Choroid plexus epithelial cell (primary cell): ENCODE measurements around the gene LPAR1.

Experiments used
- DNase-seq: peaks from one replicate; pipeline ENCODE4 v3.0.0-alpha.2; 2010; ENCODE audit warnings: low read depth
- H3K4me3 ChIP-seq: 2 replicates; pipeline ENCODE4 v1.5.1; 2011; ENCODE audit warnings: low read depth, mild to moderate bottlenecking, control low read depth, low read length, moderate library complexity
- TF ChIP-seq, protein P1 (sequence below): conservative IDR thresholded peaks from 2 replicates; pipeline ENCODE4 v1.5.1; 2011; ENCODE audit warnings: low read depth, mild to moderate bottlenecking, control low read depth, inconsistent platforms, low read length, moderate library complexity

Gene LPAR1

DNA sequence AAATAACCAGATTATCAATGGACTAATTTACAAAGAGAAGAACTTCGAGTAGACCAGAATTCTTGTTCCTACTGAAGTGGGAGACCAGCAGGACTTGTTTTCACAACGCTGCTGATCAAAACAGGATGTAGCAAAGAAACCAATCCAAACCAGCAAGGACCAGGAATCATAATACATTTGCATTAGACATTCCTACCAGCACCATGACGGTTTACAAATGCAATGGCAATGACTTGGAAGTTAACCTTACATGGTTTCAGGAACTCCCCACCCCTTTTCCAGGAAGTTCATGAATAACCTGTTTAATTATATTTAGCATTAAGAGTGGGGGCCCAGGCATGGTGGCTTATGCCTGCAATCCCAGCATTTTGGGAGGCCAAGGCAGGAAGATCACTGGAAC lies 100.0 kb downstream of the LPAR1 start:
- no peak overlapping the region for H3K4me3 ChIP-seq
- TF ChIP-seq, protein P1, sequence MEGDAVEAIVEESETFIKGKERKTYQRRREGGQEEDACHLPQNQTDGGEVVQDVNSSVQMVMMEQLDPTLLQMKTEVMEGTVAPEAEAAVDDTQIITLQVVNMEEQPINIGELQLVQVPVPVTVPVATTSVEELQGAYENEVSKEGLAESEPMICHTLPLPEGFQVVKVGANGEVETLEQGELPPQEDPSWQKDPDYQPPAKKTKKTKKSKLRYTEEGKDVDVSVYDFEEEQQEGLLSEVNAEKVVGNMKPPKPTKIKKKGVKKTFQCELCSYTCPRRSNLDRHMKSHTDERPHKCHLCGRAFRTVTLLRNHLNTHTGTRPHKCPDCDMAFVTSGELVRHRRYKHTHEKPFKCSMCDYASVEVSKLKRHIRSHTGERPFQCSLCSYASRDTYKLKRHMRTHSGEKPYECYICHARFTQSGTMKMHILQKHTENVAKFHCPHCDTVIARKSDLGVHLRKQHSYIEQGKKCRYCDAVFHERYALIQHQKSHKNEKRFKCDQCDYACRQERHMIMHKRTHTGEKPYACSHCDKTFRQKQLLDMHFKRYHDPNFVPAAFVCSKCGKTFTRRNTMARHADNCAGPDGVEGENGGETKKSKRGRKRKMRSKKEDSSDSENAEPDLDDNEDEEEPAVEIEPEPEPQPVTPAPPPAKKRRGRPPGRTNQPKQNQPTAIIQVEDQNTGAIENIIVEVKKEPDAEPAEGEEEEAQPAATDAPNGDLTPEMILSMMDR: no peak
- no peak for DNase-seq

GRCh38 chr9:110936719-110937452 lies 101.4 kb downstream of the LPAR1 start:
- peak; percentile 54 for DNase-seq
- no peak overlapping the region for H3K4me3 ChIP-seq
- TF ChIP-seq, protein P1: no peak

GRCh38 chr9:110936237-110936636 lies 102.0 kb downstream of the LPAR1 start:
- H3K4me3 ChIP-seq: no peak overlapping the region
- TF ChIP-seq, protein P1: no peak
- no peak for DNase-seq

- TF ChIP-seq, protein P1: no peak
- no peak for DNase-seq
- no peak overlapping the region for H3K4me3 ChIP-seq
These were observed 102.4 kb downstream of the LPAR1 start for GRCh38 chr9:110935829-110936228.

DNA sequence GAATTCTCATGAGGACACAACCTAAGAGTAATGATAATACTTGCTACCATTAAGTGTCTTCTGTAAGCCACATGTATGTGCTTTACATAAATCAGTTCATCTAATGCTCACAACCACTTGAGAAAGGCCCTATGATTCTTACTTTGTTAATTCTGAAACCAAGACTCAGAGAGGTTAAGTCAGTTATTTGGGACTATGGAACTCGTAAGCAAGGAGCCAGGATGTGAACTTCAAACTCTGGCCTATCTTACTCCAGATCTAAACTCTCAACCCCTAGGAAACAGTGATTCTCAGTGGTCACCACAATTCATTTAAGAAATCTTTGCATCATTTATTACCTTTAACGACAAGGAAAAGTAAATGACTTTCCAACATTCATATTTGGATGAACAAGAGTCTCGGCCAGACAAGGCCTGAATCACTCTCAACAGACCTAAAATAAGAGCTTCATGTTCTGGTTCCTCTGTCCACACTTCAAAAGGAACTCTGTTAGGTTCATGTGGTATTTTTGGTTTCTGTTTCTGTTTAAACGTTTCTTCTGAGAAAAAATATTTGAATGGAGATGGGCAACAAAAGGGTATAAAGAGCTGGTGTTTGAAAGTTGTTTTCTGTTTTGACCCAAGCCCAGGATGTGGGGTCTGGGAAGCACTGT lies 104.8 kb downstream of the LPAR1 start:
- no peak overlapping the region for H3K4me3 ChIP-seq
- TF ChIP-seq, protein P1: no peak
- DNase-seq: peak; percentile 45

- TF ChIP-seq, protein P1: no peak
- peak; percentile 39 for DNase-seq
- H3K4me3 ChIP-seq: no peak overlapping the region
These were observed 105.4 kb downstream of the LPAR1 start for GRCh38 chr9:110932863-110933262.

DNA sequence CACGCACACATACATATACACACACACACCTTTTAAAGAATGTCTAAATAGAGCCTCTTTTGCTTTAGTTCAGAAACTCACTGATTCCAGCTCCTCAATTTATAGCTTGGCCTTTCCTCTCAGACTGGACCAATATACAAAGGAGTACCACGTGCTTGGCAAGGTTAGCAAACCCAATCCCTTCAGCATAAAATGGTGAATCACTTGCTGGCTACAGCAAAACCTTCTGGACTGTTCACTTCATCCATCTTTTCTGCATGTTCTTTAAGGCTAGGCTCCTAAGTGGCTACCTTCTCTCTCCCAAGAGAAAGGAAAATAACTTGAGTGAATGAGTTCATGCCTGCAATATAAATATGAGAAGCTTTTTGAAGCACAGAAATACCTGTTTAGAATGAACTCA lies 109.7 kb downstream of the LPAR1 start:
- TF ChIP-seq, protein P1: no peak
- DNase-seq: no peak
- H3K4me3 ChIP-seq: no peak overlapping the region
